ENCODE data around the gene LRRC71. TPM values are rescaled to one million over a fixed set of nuclear protein-coding genes. Genes with fewer than 3 reads are reported as not detected.

Gene LRRC71
- total RNA-seq, 1 donor from 2014 or later, result not detected

DNA sequence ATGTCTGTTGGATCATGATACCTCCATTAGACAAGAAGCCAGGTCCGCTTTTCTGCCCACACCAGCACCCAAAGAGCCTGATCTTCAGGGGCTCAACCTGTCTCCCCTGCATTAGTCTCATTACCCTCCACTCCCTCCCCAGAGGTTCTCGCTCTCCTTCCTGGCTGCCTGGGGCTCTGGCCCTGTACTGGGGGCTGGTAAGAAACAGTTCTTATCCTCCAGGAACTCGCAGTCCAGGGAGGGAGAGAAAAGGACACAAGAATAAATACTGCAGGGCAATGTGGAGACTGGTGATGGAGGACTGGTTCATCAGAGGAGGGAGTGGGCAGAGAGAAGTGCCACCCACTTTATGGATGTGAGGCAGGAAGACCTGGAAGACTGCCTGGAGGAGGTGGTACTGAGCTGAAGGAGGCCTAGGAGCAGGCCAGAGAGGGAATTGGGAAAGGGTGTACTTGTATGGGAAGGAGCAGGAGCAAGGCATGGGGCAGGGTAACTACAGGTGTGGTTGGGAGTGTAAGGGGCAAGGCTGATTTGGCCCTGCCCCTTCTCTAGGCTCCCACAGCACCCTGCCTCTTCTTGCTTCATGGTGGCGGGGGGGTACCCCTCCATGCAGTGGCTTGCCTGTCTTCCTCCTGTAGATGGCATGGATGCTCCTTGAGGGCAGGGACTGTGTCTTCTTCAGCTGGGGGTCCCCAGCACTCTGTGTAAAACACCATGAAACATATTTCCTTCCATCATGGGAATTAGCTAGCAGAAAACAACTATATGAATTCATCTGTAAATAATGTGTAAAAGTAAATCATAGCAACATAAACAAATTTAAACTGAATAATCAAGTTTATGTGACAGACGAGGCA lies 5.0 kb downstream of the LRRC71 start:
- intact Hi-C loops (cut with micrococcal nuclease), result no loop called here

DNA sequence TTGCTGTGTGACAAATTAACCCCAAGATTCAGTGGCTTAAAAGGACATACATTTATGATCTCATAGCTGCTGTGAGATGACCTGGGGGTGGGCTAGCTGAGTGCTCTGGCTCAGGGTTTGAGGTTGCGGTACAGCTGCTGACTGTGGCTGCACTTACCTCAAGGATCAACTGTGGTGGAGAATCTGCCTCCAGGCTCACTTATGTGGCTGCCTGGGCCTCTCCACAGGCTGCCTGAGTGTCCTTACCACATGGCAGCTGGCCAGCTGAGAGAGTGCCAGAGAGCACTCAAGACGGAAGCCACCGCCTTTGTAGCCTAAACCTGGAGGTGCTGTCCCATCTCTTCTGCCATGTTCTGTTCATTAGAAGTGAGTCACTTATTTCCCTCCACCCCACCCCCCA lies 5.7 kb downstream of the LRRC71 start:
- intact Hi-C loops (cut with micrococcal nuclease), result no loop called here

DNA sequence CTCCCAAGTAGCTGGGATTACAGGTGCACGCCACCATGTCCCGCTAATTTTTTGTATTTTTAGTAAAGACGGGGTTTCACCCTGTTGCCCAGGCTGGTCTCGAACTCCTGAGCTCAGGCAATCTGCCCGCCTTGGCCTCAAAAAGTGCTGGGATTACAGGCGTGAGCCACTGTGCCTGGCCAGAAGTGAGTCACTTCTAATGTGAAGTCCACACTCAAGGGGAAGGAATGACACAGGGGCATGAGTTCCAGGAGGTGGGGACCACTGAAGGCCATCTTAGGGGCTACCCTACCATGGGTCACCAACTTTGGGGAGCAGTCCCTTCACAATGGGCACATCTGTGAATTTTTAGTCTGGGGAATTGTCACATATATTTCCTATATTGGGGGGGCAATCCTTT lies 6.3 kb downstream of the LRRC71 start:
- intact Hi-C loops (cut with micrococcal nuclease), result loop anchor here (1.0 kb wide), 1 partner anchor 34 kb away; no protein-coding TSS in a partner anchor

DNA sequence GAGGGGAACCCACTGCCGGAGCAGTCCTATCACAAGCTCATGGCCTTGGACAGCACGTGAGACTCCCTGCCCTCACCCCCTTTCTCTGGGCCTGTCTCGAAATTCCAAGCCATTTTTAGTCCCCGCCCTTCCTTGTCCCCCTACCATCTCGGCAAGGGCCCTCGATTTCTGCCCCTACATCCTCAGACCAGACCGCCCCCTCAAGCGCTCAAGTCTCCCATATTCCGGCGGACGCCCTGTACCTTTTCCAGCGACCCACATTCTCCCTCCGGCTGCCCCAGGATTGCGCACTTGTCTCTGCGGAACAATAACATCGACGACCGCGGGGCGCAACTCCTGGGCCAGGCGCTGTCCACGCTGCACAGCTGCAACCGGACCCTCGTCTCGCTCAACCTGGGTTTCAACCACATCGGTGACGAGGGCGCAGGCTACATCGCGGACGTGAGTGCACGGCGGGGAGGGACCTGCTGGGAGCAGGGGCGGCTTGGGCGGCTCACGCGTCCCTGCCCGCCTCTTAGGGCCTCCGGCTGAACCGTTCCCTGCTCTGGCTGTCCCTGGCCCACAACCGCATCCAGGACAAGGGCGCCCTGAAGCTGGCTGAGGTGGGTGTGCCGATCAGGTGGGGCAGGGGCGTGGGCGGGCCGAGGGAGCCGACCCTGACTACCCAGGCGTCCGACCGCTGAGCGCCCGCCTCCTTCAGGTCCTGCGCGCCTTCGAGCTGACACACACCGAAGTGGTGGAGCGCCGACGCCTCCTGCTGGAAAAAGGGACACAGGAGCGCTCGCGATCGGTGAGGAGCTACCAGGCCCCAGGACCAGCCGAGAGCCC lies 7.0 kb downstream of the LRRC71 start:
- intact Hi-C loops (cut with micrococcal nuclease), result loop anchor here (1.0 kb wide), 1 partner anchor 35 kb away; no protein-coding TSS in a partner anchor

DNA sequence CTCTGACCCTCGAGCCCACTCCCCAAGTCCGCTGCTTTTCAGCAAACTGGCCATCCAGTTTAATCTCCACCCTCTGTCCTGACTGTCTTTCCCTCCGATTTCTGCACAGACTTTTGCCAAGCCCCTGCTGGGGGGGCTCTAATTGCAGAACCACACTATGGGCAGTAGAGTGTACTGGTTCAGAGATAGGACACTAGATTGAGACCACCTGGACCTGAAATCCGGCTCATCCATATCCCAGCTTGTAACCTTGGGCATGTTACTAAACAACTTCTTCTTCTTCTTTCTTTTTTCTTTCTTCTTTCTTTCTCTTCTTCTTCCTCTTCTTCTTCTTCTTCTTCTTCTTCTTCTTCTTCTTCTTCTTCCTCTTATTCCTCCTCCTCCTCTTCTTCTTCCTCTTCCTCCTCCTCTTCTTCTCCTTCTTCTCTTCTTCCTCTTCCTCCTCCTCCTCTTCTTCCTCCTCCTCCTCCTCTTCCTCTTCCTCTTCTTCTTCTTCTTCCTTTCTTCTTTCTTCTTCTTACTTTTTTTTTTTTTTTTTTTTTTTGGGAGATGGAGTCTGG lies 7.7 kb downstream of the LRRC71 start:
- intact Hi-C loops (cut with micrococcal nuclease), result no loop called here

DNA sequence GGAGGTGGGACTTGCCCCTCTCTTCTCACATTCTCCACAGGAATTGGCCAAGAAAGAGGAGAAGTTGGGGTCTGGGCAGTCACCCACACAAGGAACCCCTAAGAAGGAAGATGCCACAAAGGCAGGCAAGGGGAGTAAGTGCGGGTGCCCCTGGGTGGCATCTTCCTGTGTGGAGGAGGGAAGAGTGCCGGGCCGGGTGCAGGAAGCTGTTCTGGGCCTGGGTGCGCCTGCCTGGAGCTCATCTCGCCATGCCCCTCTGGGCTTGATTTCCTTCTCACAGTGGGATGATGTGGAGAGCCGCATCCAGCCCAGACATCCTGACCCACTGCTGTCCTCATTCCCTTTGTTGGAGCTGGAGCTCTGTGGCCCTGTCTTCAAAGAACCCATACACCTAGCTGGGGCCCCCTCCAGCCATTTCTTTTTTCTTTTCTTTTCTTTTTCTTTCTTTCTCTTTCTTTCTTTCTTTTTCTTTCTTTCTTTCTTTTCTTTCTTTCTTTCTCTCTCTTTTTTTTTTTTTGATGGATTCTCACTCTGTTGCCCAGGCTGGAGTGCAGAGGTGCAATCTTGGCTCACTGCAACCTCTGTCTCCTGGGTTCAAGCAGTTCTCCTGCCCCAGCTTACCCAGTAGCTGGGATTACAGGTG lies 9.3 kb downstream of the LRRC71 start:
- intact Hi-C loops (cut with micrococcal nuclease), result no loop called here

DNA sequence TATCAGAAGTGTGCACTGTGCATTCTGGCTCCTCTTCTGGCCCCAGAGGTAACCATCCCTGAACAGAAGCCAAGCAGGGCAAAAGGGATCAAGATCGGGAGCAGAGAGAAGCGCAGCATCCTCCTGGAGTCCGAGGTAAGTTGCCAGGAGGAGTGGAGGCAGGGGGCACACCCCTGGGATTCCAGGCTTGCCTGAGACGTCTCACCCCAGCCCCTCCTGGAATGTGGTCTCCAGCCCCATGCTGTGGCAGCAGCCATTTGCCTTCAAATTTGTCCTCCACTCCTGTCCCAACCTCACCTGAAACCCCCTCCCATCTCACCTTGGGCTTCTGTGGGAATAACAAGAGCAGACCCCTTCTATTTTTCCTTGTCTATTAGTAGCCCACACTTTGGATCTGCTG lies 10.1 kb downstream of the LRRC71 start:
- intact Hi-C loops (cut with micrococcal nuclease), result no loop called here

DNA sequence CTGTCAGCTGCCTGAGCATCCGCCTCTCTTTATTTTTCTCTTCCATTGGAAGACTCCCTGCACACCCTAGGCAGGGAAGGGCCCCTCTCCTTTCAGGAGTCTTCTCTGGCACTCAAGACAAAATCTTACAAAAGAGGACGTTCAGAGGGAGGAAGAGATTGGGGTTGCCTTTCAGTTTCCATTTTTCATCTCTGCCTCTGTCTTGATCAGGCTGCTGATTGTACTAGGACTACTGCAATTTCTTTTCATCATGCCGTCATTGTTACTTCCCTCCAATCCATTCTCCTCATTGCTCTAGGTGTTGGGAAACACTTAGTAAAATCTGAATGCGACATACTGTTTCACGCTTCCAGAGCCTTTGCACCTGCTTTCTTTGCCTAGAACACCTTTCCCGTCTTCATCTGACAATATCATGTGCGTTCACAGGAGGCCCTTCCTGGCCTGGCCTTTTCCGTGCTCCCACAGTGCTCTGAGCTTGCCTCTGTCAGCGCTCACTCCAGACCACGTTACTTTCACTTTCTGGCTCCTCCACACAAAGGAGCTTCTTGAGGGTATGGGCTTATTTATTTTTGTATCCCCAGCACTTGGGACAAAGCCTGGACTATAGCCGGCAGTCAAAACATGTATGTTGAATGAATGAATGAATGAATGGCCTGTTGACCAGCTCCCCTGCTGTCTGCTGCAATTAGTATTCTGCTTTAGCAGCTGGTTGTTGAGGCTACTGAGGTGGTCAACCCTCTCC lies 10.9 kb downstream of the LRRC71 start:
- intact Hi-C loops (cut with micrococcal nuclease), result no loop called here

DNA sequence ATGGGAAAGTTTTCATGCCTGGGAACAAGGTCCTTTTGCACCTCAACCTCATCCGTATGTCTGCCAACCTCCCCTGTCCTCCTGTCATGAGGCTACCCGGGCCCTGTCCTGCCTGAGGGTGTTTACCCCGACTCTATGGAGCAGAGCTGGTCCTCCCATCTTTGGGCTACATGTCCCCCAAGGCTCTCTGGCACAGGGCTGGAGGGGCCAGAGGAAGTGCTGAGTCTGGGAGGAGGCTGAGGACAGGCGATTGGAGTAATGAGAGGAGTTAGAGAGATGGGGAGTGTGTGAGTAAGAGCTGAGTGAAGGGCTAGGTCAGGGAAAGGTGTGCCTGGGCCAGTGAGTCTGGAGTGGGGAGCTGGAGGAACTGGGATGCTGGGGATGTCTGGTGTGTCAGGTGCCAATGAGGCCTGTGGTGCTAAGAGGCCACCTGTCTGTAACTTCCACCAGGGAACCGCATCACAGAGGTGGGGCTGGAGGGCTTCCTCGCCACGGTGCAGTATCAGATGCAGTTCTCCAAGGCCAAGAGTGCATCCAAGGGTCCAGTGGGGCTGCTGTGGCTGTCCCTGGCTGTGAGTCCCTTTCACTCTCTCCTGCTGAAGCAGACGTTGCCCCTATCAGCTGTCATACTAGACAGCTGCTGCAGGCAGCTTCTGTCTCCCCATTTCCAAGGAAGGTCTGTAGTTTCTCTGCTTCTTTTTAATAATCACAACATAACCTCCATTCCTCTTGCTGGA lies 11.7 kb downstream of the LRRC71 start:
- intact Hi-C loops (cut with micrococcal nuclease), result no loop called here

DNA sequence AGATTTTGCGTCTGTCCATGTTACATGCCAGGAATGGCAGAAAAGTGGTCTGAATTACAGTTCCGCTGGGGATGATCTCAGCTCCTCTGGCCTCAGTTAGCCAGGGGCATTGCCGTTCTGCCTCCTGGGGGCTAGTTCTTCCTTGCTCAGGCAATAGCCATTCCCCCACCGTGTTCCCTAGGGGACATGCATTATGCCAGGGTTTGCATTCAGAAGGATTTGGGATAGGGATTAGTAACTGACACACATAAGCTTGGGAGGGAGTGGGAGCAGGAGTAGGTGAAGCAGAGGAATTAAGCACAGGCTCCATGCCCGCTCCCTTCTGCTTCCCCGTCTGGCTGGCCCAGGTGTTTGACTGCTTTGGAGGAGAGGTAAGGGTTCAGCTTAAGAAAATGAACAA lies 12.7 kb downstream of the LRRC71 start:
- intact Hi-C loops (cut with micrococcal nuclease), result no loop called here

DNA sequence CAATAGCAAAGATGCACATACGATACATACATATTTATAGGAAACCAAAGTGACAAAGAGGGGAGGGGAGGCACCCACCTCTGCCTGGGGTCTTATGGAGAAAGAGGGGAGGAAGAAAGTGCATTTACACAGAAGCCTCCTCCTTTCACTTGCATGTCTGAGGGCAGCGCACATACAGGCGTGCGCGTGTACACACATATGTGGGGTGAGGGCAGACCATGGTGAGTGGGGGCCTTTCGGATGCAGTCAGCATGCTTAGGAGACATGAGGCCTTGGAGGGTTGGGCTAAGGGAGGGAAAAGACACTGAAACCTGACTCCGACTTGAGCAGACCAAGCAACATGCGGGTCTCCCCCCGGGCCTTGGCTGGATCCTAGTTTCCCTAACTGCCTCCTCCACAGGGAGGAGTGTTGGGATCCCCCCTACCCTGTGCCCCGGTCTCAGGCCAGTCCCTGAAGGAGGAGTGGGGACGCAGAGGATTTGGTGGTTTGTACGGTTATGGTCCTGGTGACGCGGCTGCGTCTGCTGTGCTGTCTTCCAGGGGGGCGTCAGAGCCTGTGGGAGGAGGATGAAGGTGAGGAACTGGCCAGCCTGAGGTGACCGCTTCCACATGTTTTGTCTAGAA lies 15.2 kb downstream of the LRRC71 start:
- intact Hi-C loops (cut with micrococcal nuclease), result no loop called here

DNA sequence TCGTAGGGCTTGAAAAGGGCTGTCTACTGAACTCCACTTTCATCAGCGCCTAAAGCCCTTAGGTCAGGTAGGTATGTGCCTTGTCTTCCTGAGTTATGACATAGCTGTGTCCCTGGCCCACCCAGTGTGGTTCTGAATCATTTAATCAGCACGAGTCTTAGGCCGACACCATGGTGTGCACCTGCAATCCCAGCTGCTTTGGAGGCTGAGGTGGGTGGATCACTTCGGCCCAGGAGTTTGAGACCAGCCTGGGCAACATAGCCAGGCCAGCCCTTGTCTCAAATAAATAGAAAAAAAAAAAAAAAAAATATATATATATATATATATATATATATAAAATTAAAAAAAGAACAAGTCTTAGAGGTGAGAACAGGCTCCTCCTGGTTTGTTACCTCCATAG lies 15.8 kb downstream of the LRRC71 start:
- intact Hi-C loops (cut with micrococcal nuclease), result no loop called here

DNA sequence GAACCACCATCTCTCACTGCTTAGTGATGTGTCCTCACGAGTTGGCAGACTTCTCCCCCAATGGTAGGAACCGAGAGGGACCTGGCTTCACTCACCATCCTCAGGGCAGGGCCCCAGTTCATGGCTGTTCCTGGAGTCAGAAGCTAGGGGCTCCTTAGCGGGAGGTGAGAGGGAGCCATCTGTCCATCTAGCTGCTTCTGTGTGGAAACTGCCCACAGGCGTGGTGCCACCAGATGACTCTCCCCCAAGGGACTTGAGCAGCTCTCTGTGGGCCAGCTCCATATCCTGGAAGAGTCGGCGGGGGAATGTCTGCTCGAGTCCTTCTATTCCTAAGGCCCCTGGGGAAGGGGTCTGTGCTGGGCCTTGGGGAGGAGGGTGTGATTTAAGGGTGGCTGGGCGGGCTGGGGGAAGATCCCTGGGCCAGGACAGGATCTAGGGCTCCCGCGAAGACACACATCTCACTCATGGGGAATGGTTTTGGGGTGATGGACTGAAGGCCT lies 16.3 kb downstream of the LRRC71 start:
- intact Hi-C loops (cut with micrococcal nuclease), result no loop called here

DNA sequence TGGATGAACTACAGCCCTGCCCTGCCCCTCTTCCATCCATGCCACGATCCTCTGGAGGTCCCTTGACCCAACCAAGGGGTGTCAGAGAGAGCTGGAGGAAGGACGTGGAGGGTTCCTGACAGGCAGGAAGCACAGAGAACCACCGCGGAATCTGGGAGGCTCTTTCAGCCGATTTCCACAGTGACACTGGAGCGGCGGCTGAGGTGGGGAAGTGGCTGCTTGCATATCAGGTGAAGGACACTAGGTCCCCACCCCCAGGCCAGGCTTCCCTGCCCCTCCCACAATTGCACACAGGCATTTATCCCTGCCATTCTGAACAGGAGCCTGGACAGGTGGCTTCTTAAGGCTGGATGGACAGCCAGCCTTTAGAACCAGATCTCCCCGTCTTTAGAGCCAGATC lies 17.5 kb downstream of the LRRC71 start:
- intact Hi-C loops (cut with micrococcal nuclease), result no loop called here

DNA sequence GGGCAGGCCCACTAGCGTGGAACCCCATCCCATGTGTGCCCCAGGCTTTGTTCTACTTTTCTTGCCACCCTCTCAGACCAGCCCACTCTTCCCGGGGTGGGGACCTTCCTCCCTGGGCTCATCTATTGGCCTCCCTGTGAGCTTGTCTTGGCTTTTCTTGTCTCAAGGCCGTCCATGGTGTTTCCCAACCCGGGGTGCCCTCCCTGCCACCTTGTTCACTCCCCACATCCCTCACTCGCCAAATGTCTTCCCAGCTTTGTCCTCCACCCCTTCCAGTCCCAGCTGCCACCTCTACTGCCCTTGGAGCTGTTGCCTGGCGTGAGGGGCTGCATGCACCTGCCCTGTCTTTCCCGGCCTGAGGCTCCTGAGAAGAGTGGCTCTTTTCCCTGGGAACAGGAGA lies 18.4 kb downstream of the LRRC71 start:
- intact Hi-C loops (cut with micrococcal nuclease), result no loop called here

DNA sequence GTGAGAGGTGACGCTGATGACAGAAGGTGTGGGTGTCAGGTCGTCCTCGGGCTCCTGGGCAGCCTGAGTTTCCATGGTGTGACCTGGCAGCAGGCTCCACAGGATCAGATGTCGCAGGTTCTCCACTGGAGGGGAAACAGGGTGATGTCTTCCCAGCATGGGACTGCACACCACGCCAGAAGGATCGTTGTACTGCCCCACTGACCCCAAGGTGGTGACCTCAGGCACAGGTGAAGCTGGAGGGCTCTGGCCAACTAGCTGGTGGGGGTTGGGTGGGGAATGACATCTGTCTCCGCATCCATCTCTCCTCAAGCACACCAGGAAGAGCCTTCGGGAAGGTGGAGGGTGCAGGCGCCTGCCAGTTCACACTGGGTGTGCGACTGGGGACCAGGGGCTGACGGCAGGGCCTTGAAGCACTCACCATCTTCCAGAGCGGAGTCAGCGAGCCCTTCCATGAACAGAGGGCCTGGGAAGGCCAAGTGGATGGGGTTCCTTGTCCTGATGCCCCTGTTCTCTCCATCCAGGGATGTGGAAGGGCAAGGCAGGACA lies 19.4 kb downstream of the LRRC71 start:
- intact Hi-C loops (cut with micrococcal nuclease), result no loop called here

DNA sequence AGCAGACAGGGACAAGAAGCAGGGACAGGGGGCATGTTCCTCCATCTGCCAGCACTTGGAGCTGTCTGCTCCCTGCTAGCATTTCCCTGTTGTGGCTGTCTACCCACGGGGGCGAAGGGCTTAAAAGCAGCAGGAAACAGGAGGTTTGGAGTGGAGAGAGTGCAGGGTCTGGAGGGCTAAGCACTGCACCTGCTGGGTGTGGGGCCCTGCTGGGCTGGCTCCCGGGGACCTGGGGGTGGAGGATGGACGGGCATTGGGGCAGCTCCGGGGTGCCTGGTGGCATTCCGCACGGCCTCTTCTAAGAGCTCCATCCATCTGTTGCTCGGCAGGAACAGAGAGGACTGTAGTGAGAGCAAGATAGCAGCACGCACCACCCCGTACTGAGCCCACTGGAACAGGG lies 21.2 kb downstream of the LRRC71 start:
- intact Hi-C loops (cut with micrococcal nuclease), result no loop called here

DNA sequence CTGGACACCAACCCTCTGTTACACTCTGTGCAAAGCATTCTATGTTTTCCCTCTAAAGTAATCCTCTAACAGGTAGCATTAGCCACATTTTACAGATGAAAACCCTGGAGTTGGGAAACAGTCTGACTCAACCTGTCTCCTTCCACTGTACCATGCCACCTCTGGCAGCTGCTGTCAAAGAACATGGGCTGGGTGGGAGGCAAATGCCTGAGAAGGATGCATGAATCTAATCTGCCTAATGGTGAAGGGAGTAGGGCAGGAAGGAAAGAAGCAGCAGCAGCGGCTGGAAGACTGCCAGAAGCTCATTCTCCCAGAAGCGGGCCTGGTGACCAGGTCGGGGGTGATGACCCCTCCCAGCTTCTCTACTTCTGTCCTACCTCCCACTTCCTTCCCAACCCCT lies 21.7 kb downstream of the LRRC71 start:
- intact Hi-C loops (cut with micrococcal nuclease), result no loop called here

DNA sequence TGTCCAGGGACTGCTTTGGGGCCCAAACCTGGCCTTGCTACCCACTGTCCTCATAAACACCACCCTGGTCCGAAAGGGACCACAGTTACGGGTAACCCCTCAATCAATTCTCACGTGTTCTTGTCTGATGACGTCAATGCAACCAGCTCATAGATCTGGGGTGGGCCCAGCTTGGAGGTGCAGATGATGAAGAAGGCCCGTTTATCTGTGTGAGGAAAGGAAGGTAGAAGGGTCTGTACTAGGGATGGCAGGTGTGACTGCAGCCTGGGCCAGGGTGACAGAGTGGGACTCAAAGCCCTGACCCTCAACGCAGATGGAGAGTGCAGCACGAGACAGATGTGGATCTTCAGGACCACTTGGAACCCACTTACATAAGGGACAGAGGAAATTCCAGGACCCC lies 22.1 kb downstream of the LRRC71 start:
- intact Hi-C loops (cut with micrococcal nuclease), result no loop called here

Data from T-helper 2 cell treated with Interferon-gamma antibody and Interleukin-4, amounts not matched to agents 100 ng/mL and 5 ng/mL, for 36 hours (primary cell).